Left renal pelvis (tissue), 4 donors: ENCODE data around the gene SLC25A1. TPM values are rescaled to one million over a fixed set of nuclear protein-coding genes. Genes with fewer than 3 reads are reported as not detected.
"Not testable (repeated sequence)": the region's sequence is repeated elsewhere in the genome, so short reads cannot be mapped to it uniquely, and the experiment has no call there.

ENCODE experiments used
- DNase-seq, 4 donors: peaks; one replicate each; pipeline ENCODE4 v3.0.0-alpha.2; 2013; ENCODE audit warnings: low read depth in 4 of 4, low spot score in 3 of 4
- polyA plus RNA-seq, 4 donors: library from polyadenylated mRNA; unstranded; fragments of 120-200 nt; gene quantifications; one replicate each; pipeline ENCODE4 v1.2.1, GENCODE V29; 2013; ENCODE audit not compliant: insufficient read length in 4 of 4

The SLC25A1 gene
- polyA plus RNA-seq, 4 donors: 30.7 to 84.1 (median 69.1) TPM

GRCh38 chr22:19207401-19207808 is 28.9 kb upstream of the SLC25A1 start:
- no peak for DNase-seq

- no peak for DNase-seq
Observed at GRCh38 chr22:19206287-19206686, 27.8 kb upstream of the SLC25A1 start.

GRCh38 chr22:19204640-19205039 is 26.1 kb upstream of the SLC25A1 start:
- no peak for DNase-seq

- DNase-seq: no peak
Observed at GRCh38 chr22:19203834-19204233, 25.3 kb upstream of the SLC25A1 start.

GRCh38 chr22:19202799-19203186 is 24.3 kb upstream of the SLC25A1 start:
- DNase-seq: not testable (repeated sequence)

GRCh38 chr22:19201869-19202798 is 23.6 kb upstream of the SLC25A1 start:
- DNase-seq: no peak

GRCh38 chr22:19201130-19201868 is 22.8 kb upstream of the SLC25A1 start:
- no peak for DNase-seq

- no peak for DNase-seq
Observed at GRCh38 chr22:19199479-19199878, 20.9 kb upstream of the SLC25A1 start.

GRCh38 chr22:19197997-19198865 is 19.7 kb upstream of the SLC25A1 start:
- DNase-seq: no peak

- DNase-seq: no peak
Observed at GRCh38 chr22:19196841-19197612, 18.5 kb upstream of the SLC25A1 start.

GRCh38 chr22:19195796-19196731 is 17.5 kb upstream of the SLC25A1 start:
- no peak for DNase-seq

- DNase-seq: no peak
Observed at GRCh38 chr22:19194766-19195536, 16.4 kb upstream of the SLC25A1 start.

- no peak for DNase-seq
Observed at GRCh38 chr22:19193879-19194278, 15.3 kb upstream of the SLC25A1 start.

GRCh38 chr22:19187716-19188563 is 9.4 kb upstream of the SLC25A1 start:
- DNase-seq: no peak

GRCh38 chr22:19184276-19184997 is 5.9 kb upstream of the SLC25A1 start:
- no peak for DNase-seq

GRCh38 chr22:19183216-19183615 is 4.7 kb upstream of the SLC25A1 start:
- DNase-seq: no peak
